Skeletal muscle cell (primary cell): ENCODE results near the gene NGF.

Source experiments
- DNase-seq: peaks from one replicate; pipeline ENCODE4 v3.0.0-alpha.2; 2010; ENCODE audit warnings: low read depth
- H3K4me3 ChIP-seq: 2 replicates; pipeline ENCODE4 v1.5.1; 2011; ENCODE audit warnings: low read depth, mild to moderate bottlenecking, control low read depth, low read length, moderate library complexity

The NGF gene

GRCh38 chr1:115338457-115338820 lies 390 bp upstream of the NGF start:
- no peak for DNase-seq
- peak overlapping the region; percentile 56 for H3K4me3 ChIP-seq

DNA sequence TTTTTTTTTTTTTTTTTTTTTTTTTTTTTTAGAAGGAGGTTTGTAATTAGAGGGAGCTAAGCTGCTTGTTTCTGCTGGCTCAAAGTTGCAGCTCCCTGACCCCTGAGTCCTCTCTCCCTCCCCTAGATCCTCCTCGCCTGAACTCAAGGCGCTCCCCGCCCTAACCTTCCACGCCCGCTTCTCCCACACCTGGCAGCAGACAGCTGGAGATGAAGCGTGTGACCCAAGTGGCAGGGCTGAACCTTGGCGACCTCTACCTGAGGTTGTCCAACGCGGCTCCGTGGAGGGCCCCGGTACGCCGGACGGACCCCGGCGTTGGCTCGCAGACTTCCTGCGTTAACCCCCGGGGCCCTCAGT lies 795 bp downstream of the NGF start:
- DNase-seq = no peak
- peak overlapping the region; percentile 56 for H3K4me3 ChIP-seq

- no peak for DNase-seq
Observed at GRCh38 chr1:115336741-115337140, 1.3 kb downstream of the NGF start.

GRCh38 chr1:115332813-115333608 lies 5.0 kb downstream of the NGF start:
- DNase-seq = peak; percentile 65
- no peak overlapping the region for H3K4me3 ChIP-seq

More at GRCh38 chr1:115336741-115337140, 1.3 kb downstream of the NGF start:
- no peak overlapping the region for H3K4me3 ChIP-seq

DNA sequence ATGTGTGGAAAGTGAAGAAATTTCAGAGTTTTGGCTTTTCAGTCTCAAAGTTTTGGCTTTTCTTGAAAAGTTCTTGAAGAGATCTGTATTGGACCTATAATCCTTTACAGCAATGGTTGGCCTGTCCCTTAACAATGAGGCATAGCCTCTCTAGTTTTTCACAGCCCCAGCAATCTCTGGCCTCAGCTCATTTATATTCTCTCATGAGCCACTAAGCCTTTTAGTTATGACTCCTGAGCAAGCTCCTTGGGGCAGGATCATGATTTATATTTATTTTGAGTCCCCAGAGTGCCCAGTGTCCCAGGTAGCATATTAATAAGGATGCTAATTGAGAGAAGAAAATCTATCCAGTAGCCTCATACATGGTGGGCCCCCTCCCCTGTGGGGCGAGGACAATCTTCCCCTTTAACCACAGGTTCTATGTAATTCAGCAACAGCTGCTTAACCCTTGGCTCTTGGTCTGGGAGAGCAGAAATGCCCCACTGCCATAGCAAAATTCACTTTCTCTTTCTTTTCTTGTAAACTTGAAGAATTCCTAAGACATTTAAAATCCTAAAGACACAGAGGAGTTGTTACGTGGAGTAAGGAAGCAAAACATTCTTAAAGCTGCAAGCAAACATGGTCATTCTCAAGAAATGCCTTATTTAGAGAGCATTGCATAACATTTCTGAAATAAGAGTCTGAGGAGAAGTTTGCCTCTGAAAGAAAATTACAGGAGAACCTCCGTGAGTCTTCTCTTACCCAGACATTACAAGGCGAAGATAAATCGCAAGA lies 6.3 kb downstream of the NGF start:
- H3K4me3 ChIP-seq = no peak overlapping the region
- DNase-seq = no peak

DNA sequence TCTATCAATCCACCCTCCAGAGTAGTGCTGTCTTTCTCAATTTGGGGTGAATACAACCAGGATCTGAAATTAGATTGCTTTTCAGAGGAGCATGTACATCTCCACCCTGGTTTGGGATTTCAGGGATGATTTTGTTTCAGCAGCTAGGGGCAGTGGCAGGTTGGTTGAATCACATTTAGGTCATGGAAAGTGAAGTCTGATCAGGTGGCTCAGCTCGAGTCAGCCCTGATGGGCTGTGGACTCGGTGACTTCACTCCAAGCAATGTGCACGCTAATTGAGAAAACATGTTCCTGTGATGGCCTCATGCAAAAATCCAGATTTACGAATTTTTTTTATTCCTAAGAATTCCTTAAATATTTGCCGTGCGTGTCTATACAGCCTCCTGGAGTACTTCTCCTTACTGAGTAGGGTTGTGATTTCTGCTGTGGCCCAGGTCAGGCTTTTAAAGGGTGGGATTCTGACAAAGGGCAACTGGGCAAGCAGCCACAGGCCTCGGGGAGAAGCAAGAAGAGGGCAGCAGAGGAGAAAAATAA lies 7.5 kb downstream of the NGF start:
- H3K4me3 ChIP-seq = no peak overlapping the region
- no peak for DNase-seq

- DNase-seq = no peak
Observed at GRCh38 chr1:115329965-115330364, 8.1 kb downstream of the NGF start.

DNA sequence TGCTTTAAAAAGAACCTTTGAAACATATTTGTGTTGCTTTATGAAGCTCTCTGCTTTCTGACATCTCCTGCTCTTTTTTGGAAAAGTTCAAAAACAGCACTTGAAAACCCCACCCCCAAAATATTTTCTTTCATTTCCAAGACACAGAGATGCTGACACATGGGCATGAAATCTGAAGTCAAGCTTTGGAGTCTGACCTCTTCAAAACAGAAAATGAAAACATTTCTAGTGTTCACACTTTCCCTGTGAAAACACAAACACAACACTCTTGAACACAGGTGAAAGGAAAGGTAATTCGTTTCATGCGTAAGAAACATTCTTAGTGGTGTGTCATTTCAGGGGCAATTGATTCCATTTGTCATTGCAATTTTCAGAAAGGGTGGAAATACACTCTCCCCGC lies 10.8 kb downstream of the NGF start:
- no peak overlapping the region for H3K4me3 ChIP-seq
- DNase-seq = no peak

More at GRCh38 chr1:115329965-115330364, 8.1 kb downstream of the NGF start:
- no peak overlapping the region for H3K4me3 ChIP-seq

GRCh38 chr1:115326419-115326818 lies 11.6 kb downstream of the NGF start:
- DNase-seq = no peak
- H3K4me3 ChIP-seq = no peak overlapping the region

DNA sequence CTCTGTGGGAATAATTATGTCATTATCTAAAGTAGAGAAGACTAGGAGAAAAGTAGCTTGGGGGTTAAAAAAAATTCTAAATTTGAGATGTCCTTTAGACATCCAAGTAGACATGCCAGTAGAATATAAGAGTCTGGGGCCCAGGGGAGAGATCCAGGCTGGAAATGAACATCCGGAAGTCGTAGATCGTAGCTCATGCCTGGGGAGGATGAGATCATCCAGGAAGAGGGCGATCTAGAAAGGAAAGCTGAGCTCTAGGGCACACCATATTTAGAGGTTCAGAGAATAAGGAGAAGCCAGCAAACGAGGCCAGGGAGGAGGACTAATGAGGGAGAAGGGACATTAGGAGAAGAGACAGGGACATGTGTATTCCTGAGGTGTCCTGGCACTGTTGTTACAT lies 12.2 kb downstream of the NGF start:
- no peak overlapping the region for H3K4me3 ChIP-seq
- DNase-seq = no peak

DNA sequence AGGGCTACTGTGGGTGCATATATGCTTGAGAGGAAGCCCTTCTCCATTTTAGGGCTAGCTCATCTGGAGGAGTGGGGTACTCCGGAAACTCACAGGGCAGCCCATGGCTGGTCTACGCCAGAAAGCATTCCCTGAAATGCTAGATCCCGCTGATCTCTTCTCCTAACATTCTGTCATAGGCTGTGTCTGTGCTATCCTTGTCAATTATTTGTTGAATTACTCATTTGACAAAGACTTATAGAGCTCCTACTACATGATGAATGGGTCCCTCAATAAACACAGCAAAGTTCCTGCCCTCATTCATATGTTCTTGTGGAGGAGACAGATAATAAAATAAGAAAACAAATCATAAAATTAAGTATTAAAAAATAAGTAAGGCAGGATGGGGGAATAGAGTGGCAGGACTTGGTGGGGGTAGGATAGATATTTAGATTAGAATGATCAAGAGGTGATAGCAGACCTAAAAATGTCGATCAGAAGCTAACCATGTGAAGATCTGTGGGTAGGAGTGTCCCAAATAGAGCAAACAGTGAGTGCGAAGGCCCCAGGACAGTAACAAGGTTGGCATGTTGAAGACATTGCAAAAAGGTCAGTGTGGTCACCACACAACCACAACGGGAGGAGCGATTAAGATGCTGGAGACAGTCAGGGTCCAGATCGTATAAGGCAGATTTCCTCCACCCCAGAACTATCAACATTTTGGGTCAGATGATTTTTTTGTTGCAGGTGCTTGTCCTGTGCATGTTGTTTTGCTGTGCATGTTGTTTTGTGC lies 13.2 kb downstream of the NGF start:
- H3K4me3 ChIP-seq = no peak overlapping the region
- no peak for DNase-seq

GRCh38 chr1:115323366-115324004 lies 14.6 kb downstream of the NGF start:
- no peak overlapping the region for H3K4me3 ChIP-seq
- no peak for DNase-seq

DNA sequence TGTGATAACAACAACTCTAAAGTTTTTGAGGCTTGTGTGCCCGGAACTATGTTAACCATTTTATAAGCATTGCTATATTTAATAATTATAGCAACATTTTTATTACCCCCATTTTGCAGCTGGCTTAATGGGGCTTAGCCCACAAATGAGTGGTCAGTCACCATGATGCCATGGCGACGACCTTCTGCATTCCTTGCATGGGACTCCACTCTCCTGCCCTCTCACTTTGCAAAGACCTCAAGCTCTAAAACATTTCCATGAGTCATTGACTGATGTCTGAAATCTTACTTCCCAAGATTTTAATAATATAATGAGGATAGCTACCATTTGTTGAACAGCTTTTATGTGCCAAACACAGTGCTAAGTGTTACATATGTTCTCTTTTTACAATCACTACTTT lies 15.4 kb downstream of the NGF start:
- no peak for DNase-seq
- H3K4me3 ChIP-seq = no peak overlapping the region

DNA sequence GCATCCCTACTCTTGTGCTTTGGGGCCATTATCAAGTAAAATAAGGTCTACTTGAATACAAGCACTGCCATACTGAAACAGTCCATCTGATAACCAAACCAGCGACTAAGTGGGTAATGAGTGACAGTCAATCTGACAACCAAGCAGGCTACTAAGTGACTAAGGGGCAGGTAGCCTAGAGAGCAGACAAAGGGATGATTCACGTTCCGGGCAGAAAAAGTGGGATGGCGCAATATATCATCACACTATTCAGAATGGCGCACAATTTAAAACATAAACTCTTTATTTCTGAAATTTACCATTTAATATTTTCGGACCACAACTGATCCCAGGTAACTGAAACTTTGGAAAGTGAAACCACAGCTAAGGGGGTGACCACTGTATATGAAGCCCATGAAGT lies 17.7 kb downstream of the NGF start:
- DNase-seq = no peak
- no peak overlapping the region for H3K4me3 ChIP-seq

GRCh38 chr1:115319706-115320105 lies 18.3 kb downstream of the NGF start:
- no peak overlapping the region for H3K4me3 ChIP-seq
- no peak for DNase-seq

DNA sequence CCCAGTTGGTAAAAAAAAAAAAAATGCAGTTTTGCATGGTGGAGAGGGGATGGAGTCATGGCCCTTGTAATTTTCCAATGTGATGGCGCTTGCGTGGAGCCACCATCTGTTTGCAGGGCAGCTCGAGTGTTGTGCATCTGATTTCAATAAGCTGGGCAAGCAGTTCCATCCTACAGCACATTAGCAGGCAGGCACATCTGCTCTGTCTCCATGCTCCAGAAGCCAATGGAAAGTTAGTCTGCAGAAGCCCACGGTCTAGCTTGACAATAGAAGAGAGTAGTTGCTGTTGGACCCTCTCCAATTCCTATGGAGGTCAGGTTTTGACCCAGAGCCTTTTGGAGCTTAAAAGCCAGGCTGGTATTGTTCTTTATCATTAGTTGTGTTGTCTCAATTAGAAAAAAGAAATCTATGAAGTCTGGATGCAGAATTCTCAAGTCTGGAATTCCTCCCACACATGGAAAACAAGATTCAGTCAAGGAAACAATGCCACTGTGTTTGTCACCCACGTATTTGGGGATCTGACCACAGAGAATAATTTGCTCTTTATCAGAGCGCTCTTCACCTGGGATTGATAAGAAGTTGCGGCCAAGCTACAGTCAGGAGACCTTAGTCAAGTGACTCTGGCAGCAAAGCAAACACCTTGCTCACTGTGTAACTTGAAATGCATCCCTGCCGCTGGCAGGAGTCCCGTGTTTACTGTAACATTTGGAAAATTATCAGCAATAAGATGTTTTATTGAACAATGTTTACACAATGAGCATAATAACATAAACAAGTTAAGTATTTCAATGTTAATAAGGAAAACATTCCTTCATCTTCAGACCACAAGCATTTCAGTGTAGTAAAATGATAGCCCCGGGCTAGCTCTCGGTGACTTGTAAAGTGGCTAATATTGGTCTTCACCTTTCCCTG lies 20.7 kb downstream of the NGF start:
- DNase-seq = no peak
- H3K4me3 ChIP-seq = no peak overlapping the region

DNA sequence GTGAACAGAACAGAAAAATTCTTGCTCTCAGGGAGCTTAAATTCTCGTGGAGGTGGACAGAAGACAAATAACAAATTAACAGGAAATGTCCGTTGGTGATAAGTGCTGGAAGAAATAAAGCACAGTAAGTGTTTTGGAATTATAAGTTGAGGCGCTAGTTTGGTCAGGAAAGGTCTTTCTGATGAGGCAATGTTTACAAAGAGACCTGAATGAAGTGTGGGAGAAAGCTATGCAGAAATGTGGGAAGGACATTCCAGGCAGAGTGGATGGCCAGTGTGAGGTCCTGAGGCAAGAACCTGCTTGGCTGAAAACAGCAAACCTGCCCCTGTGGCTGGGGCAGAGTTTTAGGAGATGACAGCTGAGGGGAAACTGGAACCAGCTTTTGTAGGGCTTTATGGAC lies 23.3 kb downstream of the NGF start:
- no peak for DNase-seq
- H3K4me3 ChIP-seq = no peak overlapping the region

DNA sequence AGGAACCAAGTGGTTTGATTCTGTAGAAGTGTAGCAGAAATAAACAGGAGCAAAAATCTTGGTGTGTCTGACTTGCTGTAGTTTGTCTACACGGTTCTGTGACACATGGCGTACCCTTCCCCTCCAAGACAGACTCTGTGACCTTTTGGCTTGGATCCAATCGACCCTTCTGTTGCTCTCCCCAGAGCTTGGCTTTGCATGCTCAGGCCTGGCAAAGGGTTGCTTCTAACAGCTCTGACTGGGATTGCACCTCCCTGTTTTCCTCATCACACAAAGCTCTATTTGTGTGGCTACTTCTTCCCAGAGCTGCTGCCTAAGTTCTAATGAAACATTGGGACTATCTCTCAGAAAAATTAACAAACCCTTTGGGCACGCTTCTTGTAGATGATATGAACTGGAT lies 24.0 kb downstream of the NGF start:
- H3K4me3 ChIP-seq = no peak overlapping the region

GRCh38 chr1:115313182-115313581 lies 24.9 kb downstream of the NGF start:
- no peak for DNase-seq
- no peak overlapping the region for H3K4me3 ChIP-seq

More for the DNA sequence above, 24.0 kb downstream of the NGF start:
- no peak for DNase-seq
